A204.1 (cell line): ENCODE measurements around the gene ZNF512.
"Not testable (repeated sequence)": the region's sequence is repeated elsewhere in the genome, so short reads cannot be mapped to it uniquely, and the experiment has no call there.

Source experiments
- FAIRE-seq: peaks from 2 replicates; lab custom pipeline; 2012; peaks lifted over from hg19 to GRCh38; lab: Jason Lieb, UNC

The ZNF512 gene

DNA sequence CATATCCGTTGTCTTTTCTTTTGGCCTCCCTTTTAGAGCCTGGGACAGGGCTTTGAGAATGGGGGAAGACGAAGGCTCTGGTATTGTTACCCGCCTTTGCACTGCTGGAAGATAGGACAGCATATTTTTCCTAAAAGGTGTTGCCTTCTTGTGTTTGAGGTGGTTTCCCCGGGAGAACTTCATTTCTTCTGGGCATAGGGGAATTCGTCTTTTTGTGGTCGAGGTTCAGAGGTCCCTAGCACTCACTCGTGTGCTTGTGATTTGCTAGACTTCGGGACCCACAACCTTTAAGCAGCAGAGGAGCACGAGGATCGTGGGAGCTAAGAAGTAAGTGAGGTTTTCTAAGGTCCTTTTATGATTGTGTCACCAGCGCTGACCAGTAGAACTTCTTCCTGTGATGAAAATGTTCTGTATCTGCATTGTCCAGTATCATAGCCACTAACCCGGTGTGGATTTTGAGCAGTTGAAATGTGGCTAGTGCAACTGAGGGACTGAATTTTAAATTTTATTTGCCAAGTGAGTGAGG lies 611 bp downstream of the ZNF512 start:
- no peak for FAIRE-seq

DNA sequence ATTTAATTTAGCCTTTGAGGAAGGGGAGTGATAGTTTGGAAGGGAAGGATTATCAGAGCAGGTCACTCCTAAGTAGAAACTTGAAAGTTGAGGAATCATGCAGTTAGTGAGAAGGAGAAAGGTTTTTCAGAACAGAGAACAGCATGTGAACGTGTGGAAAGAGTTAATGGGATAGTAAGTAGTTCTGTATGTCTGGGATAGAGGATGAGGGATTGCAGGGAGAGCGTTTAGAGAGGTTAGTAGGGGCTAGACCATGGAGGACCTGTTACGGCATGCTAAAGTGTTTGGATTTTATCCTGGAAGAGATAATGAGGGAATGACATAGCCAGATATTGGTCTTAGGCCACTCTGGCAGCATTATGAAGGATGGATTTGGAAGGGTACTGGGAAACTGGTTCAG lies 1.8 kb downstream of the ZNF512 start:
- no peak for FAIRE-seq

DNA sequence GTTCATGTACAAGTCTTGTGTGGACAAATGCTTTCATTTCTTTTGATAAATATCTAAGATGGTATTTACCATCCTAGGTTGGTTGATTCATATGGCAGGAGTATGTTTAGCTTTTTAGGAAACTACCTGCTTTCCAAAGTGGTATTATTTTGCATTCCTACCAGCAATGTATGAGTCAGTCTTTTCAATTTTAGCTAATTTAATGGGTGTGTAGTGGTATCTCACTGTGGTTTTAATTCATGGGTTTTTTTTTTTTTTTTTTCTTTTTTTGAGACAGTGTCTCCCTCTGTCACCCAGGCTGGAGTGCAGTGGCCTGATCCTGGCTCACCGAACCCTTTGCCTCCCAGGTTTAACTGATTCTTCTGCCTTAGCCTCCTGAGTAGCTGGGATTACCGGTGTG lies 4.2 kb downstream of the ZNF512 start:
- no peak for FAIRE-seq

DNA sequence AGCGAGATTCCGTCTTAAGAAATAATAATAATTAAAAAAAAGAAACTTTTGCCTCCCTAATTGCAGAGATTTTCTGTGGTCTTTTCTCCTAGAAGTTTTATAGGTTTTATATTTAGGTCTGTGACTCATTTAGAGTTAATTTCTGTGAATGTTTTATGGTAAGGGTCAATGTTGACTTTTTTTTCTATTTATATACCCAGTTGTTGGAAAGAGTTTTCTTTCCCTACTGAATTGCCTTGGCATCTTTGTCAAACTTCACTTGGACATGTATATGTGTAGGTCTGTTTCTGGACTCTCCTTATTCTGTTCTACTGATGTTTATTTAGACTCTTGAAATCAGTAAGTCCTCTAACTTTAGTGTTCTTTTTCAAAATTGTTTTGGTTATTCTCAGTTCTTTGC lies 5.5 kb downstream of the ZNF512 start:
- FAIRE-seq: no peak

DNA sequence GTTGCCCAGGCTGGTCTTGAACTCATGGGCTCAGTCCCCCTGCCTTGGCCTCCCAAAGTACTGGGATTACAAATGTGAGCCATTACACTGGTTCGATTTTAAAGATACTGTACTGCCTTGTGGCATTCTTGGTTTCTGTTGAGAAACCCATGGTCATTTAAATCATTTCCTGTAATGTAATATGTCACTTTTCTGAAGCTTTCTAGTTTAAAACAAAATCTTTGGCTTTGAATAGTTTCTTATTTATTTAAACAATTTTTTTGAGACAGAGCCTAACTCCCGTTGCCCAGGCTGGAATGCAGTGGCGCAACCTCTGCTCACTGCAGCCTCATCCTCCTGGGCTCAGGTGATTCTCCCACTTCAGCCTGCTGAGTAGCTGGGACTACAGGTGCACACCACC lies 8.9 kb downstream of the ZNF512 start:
- FAIRE-seq: no peak

DNA sequence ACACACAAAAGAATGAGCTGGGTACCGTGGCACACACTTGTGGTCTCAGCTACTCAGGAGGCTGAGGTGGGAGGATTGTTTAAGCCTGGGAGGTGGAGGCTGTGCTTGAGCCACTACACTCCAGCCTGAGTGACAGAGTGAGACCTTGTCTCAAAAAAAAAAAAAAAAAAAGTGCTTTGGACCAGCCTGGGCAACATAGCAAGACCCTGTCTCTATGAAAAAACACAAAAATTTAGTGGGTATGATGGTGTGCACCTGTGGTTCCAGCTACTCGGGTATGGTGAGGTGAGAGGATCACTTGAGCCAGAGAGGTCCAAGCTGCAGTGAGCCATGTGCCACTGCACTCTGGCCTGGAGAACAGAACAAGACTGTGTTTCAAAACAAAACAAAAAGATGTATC lies 10.4 kb downstream of the ZNF512 start:
- FAIRE-seq: no peak

DNA sequence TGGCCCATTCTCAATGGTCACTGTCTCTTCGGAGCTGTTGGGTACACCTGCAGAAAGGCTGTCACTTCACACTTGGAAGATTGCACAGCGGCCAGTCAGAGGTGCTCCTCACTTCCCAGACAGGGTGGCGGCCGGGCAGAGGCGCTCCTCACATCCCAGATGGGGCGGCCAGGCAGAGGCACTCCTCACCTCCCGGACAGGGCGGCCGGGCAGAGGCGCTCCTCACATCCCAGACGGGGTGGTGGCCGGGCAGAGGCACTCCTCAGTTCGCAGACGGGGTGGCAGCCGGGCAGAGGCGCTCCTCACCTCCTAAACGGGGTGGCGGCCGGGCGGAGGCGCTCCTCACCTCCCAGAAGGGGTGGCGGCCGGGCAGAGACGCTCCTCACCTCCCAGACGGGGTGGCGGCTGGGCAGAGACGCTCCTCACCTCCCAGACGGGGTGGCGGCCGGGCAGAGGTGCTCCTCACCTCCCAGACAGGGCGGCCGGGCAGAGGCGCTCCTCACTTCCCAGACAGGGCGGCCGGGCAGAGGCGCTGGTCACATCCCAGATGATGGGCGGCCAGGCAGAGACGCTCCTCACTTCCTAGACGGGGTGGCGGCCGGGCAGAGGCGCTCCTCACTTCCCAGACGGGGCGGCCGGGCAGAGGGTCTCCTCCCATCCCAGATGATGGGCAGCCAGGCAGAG lies 11.3 kb downstream of the ZNF512 start:
- FAIRE-seq: not testable (repeated sequence)

DNA sequence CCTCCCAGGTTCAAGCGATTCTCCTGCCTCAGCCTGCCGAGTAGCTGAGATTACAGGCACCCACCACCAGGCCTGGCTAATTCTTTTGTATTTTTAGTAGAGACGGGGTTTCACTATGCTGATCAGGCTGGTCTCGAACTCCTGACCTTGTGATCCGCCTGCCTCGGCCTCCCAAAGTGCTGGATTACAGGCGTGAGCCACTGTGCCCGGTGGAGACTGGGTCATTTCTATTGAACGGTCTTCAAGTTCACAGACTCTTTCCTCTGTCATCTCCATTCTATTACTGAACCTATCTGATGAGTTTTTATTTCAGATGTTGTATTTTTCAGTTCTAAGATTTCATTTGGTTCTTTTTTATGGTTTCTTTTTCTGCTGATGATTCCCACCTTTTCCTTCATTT lies 12.6 kb downstream of the ZNF512 start:
- not testable (repeated sequence) for FAIRE-seq

DNA sequence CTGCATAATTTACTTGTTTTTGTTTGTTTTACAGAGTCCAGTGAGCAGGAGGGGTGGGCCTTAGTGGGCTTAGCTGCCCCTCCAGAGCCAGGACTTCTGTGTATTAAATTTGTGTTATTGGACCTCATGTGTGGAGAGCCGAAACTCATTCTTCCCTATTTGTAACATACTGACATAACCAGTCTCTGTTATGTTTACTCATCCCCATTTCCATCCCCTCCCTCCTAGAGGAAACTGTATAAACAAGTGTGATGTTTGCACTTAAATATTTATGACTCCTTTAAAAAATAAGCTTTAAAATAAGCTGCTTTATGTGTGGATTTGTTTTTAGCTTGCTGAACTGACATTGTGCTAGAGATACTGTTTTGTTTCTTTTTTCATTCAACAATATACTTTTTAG lies 13.8 kb downstream of the ZNF512 start:
- FAIRE-seq: no peak

DNA sequence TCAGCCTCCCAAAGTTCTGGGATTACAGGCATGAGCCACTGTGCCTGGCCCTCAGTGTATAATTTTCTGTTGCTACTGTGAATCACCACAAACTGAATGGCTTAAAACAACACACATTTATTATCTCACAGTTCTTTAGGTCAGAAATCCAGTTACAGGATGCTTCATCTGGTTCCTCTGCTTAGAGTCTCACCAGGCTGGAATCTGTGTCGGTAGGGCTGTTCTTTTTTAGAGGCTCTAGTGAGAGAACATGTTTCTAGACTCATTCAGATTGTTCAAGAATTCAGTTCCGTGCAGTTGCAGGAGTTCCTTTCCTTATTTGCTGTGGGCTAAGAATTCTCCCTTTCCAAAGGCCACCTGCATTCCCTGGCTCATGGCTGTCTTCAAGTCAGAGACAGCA lies 23.8 kb downstream of the ZNF512 start:
- FAIRE-seq: no peak

DNA sequence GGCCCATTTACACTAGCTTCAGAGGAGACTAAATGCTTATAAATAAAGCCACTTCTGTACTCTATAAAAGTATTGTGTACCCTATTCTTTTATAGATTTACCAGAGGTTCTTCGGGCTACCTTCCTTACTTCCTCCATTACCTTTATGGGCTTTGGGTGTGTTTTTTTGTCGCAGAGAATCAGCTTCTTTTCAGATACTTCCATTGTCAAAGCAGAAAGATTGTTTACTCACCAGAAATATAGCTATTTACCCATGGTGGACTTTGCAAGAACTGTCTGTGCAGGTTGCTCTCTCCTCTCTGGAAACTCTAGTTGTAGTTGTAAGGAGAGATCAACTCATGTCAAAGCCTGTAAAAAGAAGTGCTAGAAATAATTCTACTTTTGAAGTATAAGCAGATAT lies 31.1 kb downstream of the ZNF512 start:
- FAIRE-seq: no peak

DNA sequence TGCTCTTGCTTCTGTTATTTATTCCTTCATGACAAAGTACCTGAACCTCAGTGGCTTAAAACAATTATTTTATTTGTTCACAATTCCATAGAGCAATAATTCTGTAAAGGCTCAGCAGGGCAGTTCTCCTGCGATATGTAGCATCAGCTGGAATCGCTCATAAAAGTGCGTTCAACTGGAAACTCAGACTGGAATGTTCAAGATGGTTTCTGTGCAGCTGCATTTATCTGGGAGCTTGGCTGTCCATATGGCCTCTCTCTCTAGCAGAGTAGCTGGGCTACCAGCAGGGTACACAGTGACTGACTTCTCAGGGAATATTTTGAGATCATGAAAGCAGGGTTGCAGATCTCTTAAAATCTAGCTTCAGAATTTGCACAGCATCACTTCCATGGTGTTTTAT lies 32.5 kb downstream of the ZNF512 start:
- no peak for FAIRE-seq

DNA sequence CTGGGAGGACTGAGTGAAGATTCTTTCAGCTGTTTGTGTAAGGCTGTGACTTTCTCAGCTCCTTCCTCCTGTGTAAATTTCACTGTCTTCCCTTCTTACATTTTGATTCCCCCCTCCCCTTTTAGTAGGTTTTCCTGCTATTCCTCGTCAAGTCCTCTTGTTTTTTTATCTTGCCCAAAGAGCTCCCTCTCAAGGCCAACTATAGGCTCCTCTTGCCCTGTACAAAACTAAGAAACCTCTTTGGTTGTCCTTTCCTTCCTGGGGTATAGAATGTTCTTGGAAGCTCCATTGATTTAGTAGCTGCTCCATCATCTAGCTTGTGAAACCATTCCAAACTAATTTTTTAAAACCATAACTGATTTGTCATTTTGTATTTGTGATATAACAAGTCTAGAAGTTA lies 38.7 kb downstream of the ZNF512 start:
- no peak for FAIRE-seq

DNA sequence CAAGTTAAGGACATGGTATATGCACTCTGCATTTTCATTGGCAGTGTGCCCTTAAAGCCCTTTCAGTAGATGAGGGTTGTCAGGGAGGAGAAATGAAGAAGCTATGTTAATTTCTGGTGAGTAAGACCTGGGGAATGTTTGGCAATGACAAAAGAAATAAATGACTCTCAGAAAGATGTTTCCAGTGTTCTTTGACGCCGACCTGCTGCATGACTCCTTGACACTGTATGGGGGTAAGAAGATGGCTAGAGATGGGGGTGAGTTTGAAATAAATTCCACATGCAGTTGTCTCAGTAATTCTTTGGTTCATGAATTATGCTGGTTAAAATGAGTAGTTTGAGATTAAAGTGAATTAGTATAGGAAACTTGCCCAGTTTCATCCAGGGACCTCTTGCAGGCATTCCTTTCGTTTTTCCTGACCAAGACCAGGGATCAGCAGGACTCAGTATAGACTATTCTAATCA lies 40.1 kb downstream of the ZNF512 start:
- FAIRE-seq: no peak

DNA sequence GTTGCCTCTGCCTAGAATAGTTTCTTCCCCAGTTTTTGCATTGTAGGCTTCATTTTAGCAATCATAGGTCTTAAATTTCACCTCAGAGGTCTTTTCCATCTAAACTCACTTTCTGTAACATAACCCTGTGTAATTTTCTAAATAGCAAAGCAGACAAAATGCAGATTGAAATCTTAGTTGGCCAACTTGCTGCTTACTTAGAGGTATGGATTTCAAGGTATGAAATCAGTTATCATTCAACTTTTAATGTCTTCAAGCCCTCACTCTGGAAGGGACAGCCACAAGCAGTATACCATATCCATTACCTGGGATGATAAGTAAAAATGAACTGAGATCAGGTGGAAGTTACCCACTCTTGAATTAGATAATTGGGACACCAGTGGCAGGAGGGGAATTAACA lies 42.1 kb downstream of the ZNF512 start:
- FAIRE-seq: no peak

DNA sequence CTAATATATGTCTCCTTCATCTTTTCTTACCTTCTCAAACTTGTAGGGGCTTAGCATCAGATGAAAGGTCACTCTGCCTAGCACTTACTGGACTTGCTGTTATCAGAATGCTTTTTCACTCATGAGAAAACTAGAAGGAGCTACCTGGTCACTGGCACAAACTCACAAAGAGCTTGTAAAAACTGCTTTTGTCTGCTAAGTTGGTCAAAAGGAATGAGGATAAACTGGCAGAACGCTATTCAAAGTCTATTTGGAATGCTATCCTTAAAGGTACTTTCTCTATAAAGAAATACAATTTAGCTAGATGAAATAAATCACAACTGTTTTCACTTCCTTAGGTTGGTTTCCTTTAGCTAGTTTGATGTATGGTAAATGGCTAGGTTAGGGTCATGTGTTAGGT lies 43.5 kb downstream of the ZNF512 start:
- FAIRE-seq: not testable (repeated sequence)

DNA sequence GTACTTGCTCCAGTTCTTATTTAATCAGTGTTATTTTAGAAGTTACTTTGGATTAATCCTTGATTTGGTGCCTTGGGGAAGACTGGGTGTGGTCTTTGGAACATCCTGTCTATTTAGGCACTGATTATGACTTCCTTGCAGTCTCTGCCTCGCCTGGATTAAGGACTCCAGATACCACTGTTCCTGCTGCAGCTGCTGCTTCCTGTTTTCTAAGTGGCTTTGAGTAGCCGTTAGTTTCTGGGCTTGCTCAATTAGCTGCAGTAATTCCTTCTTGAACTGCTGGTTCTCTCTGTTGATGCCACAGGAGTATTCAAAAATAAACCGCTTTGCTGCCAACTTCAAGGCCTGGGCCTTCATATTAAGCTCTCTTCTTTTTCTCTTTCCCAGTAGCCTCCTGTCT lies 44.1 kb downstream of the ZNF512 start:
- FAIRE-seq: not testable (repeated sequence)

DNA sequence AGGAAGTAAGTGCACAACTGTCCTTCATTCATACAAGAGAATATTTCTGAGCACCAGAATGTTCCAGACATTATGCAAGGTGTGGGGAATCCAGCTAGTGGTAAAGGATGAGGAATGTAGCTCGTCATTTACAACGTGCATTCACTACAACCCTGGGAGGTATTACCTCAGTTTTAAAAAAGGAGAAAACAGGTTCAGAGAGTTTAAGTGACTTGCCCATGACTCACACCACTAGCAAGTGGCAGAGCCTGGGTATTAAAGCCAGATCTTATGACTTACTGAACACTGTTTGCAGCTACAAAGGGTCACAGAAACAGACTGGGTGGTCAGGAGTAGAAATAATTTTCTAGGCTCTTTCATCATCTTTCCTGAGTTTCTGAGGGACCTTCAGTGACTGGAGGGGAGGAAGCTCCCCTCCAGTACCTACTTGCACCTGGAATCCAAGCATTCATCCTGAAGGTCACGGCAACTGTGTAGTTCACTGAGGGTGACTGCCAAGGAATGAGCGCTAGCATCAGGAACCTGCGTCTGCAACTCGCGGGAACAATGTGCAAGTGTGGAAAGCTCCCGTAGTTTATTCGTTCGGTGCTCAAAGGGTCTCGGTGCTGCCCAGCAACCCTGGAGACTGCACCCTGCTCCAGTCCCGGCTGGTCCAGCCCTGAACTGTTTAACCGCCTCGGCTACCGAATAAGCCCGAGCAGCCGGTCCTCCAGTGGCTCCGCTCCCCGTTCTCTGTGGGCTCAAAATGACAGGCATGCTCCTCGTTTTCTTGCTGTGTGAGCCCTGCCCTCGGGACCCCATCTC lies 45.3 kb downstream of the ZNF512 start:
- FAIRE-seq: no peak

DNA sequence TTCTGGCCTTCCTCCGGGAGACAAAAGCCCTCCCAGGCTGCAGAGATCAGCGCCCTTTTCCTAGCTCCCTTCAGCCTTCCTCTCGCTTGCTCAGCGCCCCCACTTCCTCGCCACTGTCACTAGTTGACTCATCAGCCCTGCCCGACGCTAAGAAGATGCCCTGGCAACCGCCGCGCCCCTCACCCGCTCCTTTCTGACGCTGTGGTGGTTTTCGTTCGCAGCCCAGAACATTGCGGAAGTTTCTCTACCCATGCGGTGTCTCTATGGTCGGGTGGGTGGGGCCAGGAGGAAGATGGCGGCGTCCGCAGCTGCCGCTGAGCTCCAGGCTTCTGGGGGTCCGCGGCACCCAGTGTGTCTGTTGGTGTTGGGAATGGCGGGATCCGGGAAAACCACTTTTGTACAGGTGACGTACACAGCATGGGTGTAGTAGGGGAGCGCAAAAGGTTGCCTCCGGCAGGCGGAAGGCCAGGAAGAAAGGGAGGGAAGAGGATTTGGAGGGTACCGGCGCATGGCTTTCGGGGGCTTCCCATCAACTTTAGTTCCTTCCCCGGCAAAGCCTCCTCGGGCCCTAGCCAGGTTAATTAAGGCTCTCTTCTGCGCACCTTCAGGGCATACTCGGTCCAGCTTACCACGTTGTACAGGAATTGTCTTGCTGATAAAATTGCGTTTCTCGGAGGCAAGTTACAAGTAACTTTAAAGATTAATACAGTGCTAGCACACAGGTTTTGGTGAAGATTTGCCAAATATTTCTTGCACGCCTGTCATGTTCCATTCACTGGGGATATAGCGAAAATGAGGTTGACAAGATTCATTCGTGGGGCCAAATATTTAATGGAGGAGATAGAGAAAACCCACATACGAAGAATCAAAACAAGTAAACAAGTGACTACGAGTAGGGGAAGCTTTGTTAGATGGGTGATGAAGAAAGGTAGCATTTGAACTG lies 46.2 kb downstream of the ZNF512 start, which contains the start of the genes CCDC121 and GPN1:
Gene CCDC121 (minus strand): TSS at position 246 of the 943 bp plus-strand sequence. CDS start 1,213 bp downstream, outside the sequence.
Gene GPN1 (plus strand): TSS at position 284 of the 943 bp plus-strand sequence. CDS start 9 bp downstream, at position 293.
- no peak for FAIRE-seq

DNA sequence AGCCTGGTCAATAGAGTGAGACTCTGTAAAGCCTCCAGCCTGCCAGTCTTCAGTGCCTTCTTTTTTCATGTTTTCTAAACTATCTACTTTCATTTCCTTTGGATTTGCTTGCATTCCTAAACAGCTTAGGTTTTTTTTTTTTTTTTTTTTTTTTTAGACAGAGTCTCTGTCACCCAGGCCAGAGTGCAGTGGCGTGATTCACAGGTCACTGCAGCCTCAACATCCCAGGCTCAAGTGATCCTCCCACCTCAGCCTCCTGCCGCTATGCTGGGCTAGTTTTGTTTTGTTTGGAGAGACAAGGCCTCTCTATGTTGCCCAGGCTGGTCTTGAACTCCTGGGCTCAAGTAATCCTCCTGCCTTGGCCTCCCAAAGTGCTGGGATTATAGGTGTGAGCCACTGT lies 47.4 kb downstream of the ZNF512 start:
- FAIRE-seq: not testable (repeated sequence)

DNA sequence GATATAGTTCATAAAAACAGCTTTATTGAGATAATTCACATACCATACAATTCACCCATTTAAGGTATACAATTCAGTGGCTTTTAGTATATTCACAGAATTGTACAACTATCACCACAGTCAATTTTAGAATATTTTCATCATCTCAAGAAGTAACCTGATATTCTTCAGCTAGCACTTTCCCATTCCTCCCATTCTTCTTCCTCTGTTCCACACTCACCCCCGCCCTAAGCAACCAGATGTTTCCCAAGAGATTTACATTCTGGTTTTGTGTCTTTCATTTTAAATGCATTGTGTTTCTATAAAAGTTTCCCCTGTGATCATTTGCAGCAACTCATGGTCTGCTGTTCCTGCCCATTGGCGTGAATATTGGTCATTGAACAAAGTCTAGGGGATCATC lies 51.4 kb downstream of the ZNF512 start:
- no peak for FAIRE-seq

DNA sequence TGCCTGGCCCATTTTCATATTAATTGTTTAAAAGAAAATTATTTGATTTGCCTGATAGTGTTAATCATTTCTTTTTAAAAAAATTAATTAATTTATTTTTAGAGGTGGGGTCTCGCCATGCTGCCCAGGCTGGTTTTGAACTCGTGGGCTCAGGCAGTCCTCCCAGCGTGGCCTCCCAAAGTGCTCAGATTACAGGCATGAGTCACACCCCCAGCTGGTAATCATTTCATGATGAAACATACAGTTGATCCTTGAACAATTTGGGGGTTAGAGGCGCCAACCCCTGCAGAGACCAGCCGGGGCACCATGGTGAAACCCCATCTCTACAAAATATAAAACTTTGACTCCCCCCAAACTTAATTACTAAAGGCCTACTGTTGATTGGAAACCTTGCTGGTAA lies 53.9 kb downstream of the ZNF512 start:
- no peak for FAIRE-seq
